ENCODE data around the gene B3GAT1. TPM values are rescaled to one million over a fixed set of nuclear protein-coding genes. Genes with fewer than 3 reads are reported as not detected.
A peak's percentile ranks its signal among the peaks of the same experiment; 100 is the strongest.

Gene B3GAT1
- polyA plus RNA-seq, 1 donor from 2014 or later, result 28.2 TPM

GRCh38 chr11:134332782-134333181 lies 79.3 kb downstream of the B3GAT1 start:
- no peaks in the 10 kb centered on the region for H3K9me3 ChIP-seq (ENCODE audit: low read length)
- no peaks in the 10 kb centered on the region for H4K20me1 ChIP-seq (ENCODE audit: insufficient read depth)
- H3K36me3 ChIP-seq (ENCODE audit: insufficient read depth, low read length), result no peaks in the 10 kb centered on the region
- H3K79me2 ChIP-seq (replicated peaks; ENCODE audit: insufficient read depth, low read length), result no peaks in the 10 kb centered on the region
- H3F3A ChIP-seq (ENCODE audit: insufficient read depth, low read length, poor library complexity, severe bottlenecking), result no peaks in the 10 kb centered on the region
- no peak for TF ChIP-seq TAF1 (IDR thresholded peaks at IDR 0.05; ENCODE audit: low read depth)
- no peaks in the 10 kb centered on the region for H3K9me2 ChIP-seq (ENCODE audit: insufficient read depth, low read length)
- H3K4me2 ChIP-seq (ENCODE audit: low read length), result no peak overlapping the region
- no peak overlapping the region for H2AFZ ChIP-seq (ENCODE audit: low read depth, low read length)
- H3K9ac ChIP-seq (ENCODE audit: low read length), result no peak overlapping the region
- peak overlapping the region; percentile 72 for H3K4me3 ChIP-seq (ENCODE audit: low read length)
- H3K27me3 ChIP-seq (ENCODE audit: insufficient read depth, low read depth, low read length), result no peaks in the 10 kb centered on the region
- no peak overlapping the region for H3K27ac ChIP-seq (ENCODE audit: low read length)

- no peaks in the 10 kb centered on the region for H3K9me2 ChIP-seq (ENCODE audit: insufficient read depth, low read length)
- H3K4me3 ChIP-seq (ENCODE audit: low read length), result peak overlapping the region; percentile 72
- no peaks in the 10 kb centered on the region for H3K27me3 ChIP-seq (ENCODE audit: insufficient read depth, low read depth, low read length)
- no peaks in the 10 kb centered on the region for H3K36me3 ChIP-seq (ENCODE audit: insufficient read depth, low read length)
- H3K79me2 ChIP-seq (replicated peaks; ENCODE audit: insufficient read depth, low read length), result no peaks in the 10 kb centered on the region
- H4K20me1 ChIP-seq (ENCODE audit: insufficient read depth), result no peaks in the 10 kb centered on the region
- peak overlapping the region; percentile 51 for H3K4me2 ChIP-seq (ENCODE audit: low read length)
- no peak overlapping the region for H3K27ac ChIP-seq (ENCODE audit: low read length)
- H2AFZ ChIP-seq (ENCODE audit: low read depth, low read length), result no peak overlapping the region
- H3K9me3 ChIP-seq (ENCODE audit: low read length), result no peaks in the 10 kb centered on the region
- no peak for TF ChIP-seq CTCF (IDR thresholded peaks at IDR 0.05; ENCODE audit: poor library complexity, severe bottlenecking)
- TF ChIP-seq MXI1 (conservative IDR thresholded peaks at IDR 0.05; ENCODE audit: poor library complexity, severe bottlenecking), result peak; percentile 21
- peak overlapping the region; percentile 34 for H3K9ac ChIP-seq (ENCODE audit: low read length)
- no peaks in the 10 kb centered on the region for H3F3A ChIP-seq (ENCODE audit: insufficient read depth, low read length, poor library complexity, severe bottlenecking)
Observed at GRCh38 chr11:134332189-134332631, 79.8 kb downstream of the B3GAT1 start.

GRCh38 chr11:134331354-134332188 lies 80.5 kb downstream of the B3GAT1 start, which contains the start of gene GLB1L2:
Gene GLB1L2 (plus strand): TSS chr11:134331988. CDS start chr11:134332062, 74 bp downstream.
- Histone ChIP-seq H3K27ac (ENCODE audit: low read length) (no peak within 1 kb of the TSS), H3K4me2 (ENCODE audit: low read length) (peak within 1 kb of the TSS; percentile 52), H3K9me3 (ENCODE audit: low read length) (no peaks in the 10 kb centered on the region), H3K27me3 (ENCODE audit: insufficient read depth, low read depth, low read length) (no peaks in the 10 kb centered on the region), H3K9ac (ENCODE audit: low read length) (peak within 1 kb of the TSS; percentile 34), H3K9me2 (ENCODE audit: insufficient read depth, low read length) (no peaks in the 10 kb centered on the region), H3K4me3 (ENCODE audit: low read length) (peak within 1 kb of the TSS; percentile 72), H4K20me1 (ENCODE audit: insufficient read depth) (no peaks in the 10 kb centered on the region), H2AFZ (ENCODE audit: low read depth, low read length) (no peak within 1 kb of the TSS), H3K36me3 (ENCODE audit: insufficient read depth, low read length) (no peaks in the 10 kb centered on the region), H3F3A (ENCODE audit: insufficient read depth, low read length, poor library complexity, severe bottlenecking) (no peaks in the 10 kb centered on the region), H3K79me2 (replicated peaks; ENCODE audit: insufficient read depth, low read length) (no peaks in the 10 kb centered on the region)
- TF ChIP-seq SMC3 (conservative IDR thresholded peaks at IDR 0.05; ENCODE audit: poor library complexity), result no peak
- TF ChIP-seq MXI1 (conservative IDR thresholded peaks at IDR 0.05; ENCODE audit: poor library complexity, severe bottlenecking), result peak; percentile 96
- peak; percentile 33 for TF ChIP-seq EP300 (conservative IDR thresholded peaks at IDR 0.05; ENCODE audit: poor library complexity, severe bottlenecking)
- TF ChIP-seq CTCF (IDR thresholded peaks at IDR 0.05; ENCODE audit: poor library complexity, severe bottlenecking), result no peak
- no peak for TF ChIP-seq EZH2 (IDR thresholded peaks at IDR 0.05; ENCODE audit: borderline replicate concordance, insufficient read depth, low read length, poor library complexity, severe bottlenecking)
- no peak for TF ChIP-seq POLR2AphosphoS5 (IDR thresholded peaks at IDR 0.05)
- TF ChIP-seq RAD21 (conservative IDR thresholded peaks at IDR 0.05), result no peak
- TF ChIP-seq TAF1 (IDR thresholded peaks at IDR 0.05; ENCODE audit: low read depth), result no peak
- no peak for TF ChIP-seq REST (IDR thresholded peaks at IDR 0.05; ENCODE audit: borderline replicate concordance)
